GM18951 (cell line): ENCODE measurements around the gene C2CD4C.
"Not testable (repeated sequence)": the region's sequence is repeated elsewhere in the genome, so short reads cannot be mapped to it uniquely, and the experiment has no call there.

Experiments used
- POLR2A ChIP-seq: IDR thresholded peaks from 4 replicates; pipeline ENCODE4 v1.6.1; 2011; ENCODE audit warnings: mild to moderate bottlenecking; ENCODE audit not compliant: insufficient read length, insufficient read depth; ENCODE audit errors: extremely low read depth
- in situ Hi-C: fragments of 300-500 bp; cut with MboI; formaldehyde crosslinking; loops from one replicate; pipeline ENCODE4 v1.12.0; 2022; ENCODE audit warnings: low sequenced_read_pairs, mixed read lengths, inconsistent platforms; ENCODE audit not compliant: unreplicated experiment

C2CD4C gene

DNA sequence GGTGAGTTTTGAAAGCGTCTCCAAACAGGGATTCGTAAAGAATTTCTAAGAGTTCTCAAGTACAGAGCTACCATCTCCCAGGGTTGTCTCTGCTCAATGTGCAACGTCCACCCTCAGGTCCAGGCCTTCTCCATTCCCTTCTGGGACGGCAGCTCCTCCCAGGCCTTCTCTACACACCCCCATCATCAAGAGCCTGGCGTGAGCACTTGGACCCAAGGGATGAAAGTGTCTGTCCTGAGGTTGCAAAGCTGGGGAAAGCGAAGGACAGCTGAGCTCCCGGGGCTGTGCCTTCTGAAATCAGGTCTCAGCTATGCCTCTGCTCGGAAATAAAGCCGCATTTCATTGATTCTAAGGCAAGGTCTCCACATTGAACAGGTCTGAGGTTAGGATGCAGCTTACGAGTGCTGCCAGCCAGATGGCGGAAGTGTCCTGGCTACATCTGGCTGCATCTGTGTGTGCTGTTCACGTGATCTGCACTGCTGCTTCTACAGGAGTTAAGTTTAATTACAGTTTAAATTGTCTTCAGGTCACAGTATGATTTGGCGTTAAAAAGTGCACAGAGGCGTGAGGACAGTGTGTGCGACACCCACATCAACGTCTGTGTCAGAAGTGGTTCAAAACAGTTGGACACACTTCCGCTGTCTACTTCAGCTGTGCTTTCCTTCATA, 37.3 kb downstream of the C2CD4C start:
- in situ Hi-C loops, result no loop called here
- TF ChIP-seq POLR2A, result no peak

DNA sequence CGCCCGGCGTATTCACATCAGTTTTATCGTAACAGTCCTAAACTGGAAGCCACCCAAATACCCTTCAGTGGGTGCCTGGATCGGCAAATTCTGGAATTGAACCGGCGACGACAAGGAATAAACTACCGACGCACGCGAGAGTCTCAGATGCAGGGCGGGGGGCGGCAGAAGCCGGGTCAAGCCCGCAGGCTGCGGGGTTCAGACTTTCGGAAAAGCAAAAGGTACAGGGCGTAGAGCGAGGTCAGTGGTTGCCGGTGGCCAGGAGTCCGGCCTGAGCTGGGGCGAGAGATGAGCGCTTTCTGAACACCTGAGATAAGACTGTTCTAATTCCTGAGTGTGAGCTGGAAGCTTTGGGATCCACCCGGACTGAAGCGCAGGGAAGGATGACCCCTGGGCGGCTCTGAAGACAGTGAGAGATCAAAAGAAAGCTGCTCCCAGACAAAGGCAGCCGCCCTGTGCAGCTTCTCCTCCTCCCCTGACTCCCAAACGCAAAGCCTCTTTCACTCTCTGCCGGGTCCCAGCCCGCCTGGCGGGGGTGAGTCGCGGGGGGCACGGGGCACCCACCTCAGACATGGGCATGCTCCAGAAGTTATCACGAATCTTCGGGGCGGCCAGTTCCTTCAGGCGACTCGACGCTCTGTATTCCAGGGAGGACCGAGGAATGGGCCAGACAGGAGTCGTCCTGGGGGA, 38.2 kb downstream of the C2CD4C start:
- in situ Hi-C loops, result no loop called here
- TF ChIP-seq POLR2A, result no peak

GRCh38 chr19:369876-370275, 39.1 kb downstream of the C2CD4C start:
- no peak for TF ChIP-seq POLR2A
- in situ Hi-C loops, result no loop called here

GRCh38 chr19:369256-369655, 39.7 kb downstream of the C2CD4C start:
- no peak for TF ChIP-seq POLR2A
- in situ Hi-C loops, result no loop called here

DNA sequence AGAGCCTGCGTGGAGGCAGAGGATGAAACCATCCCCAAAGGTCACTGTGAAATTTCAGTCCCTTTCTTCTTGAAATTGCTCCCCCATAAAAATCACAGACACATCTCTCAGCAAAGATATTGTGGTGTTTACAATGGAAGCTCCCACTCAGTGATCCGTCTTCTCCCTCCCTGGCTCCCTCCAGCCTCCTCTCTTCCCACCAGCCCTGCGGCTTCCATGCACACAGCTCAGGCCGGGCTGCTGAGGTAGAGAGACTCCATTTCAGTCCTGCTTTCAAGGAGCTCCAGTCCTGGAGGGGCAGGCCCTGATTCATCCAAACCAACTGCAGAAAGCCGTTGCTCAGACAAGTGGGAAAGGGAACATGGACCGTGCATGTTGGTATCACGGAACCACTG, 40.3 kb downstream of the C2CD4C start:
- no peak for TF ChIP-seq POLR2A
- in situ Hi-C loops, result no loop called here

DNA sequence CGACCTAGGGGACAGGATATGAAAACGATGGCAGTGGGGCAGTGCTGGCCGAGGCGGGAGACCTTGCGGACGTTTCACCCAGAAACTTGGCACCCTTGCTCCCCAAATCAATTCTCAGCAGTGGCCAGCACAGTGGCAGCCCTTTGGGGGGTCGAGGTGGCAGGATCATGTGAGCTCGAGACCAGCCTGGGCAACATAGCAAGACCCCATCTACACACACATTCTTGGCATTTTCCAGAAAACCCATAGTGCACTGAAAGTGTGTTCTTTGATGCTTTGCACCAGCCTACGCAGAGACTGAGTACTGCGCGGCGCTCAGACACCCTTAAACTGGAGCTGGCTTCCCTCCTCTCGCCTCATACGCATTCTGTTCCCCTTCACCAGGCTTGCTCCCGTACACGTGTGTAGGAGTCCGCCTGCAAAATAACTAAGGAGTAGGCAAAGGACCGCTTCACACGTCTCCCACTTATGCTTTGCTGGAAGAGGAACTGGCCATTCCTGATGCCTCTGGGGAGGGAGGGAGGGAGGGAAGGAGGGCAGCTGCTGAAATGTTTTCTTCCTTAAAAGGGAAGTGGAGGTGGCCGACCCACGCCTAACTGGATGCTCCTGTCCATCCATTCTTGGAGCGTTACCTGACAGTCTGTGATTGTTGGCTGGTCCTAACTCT, 40.9 kb downstream of the C2CD4C start:
- TF ChIP-seq POLR2A, result no peak
- in situ Hi-C loops, result no loop called here

DNA sequence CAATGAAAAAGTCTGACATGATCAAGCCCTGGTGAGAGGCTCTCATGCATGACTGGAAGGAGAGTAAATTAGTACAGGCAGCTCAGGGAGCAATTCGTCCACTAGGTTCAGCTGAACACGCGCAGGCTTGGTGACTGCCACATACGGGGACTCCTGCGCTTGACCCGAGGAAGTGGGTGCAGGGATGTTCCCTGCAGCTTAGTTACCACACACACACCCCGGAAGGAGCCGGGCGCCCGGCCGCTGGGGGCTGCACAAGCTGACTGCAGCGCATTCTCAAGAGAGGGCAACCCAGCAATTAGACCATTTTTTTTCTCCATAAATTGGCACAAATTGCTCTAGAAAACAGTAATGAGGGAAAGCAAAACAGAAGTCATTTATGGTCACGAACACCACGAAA, 41.4 kb downstream of the C2CD4C start:
- in situ Hi-C loops, result no loop called here
- no peak for TF ChIP-seq POLR2A

DNA sequence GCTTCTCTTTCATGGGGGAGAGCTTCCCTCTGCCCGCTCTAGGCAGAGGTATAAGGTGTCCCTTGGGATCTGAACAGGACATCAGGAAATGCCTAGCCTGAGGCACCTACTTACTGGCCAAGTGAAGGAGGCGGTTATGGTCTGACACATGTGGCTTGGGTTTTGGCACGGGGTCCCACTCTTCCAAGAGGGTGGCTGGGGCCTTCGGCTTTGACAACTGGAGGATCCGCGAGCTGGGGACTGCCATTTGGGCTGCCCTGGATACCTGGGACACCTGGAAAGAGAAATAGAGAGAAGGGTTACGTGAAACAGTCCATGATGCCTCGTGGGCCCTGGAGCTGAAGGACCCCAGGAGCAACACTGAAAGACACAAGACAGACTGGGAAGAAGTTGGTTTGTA, 42.0 kb downstream of the C2CD4C start:
- no peak for TF ChIP-seq POLR2A
- in situ Hi-C loops, result no loop called here

DNA sequence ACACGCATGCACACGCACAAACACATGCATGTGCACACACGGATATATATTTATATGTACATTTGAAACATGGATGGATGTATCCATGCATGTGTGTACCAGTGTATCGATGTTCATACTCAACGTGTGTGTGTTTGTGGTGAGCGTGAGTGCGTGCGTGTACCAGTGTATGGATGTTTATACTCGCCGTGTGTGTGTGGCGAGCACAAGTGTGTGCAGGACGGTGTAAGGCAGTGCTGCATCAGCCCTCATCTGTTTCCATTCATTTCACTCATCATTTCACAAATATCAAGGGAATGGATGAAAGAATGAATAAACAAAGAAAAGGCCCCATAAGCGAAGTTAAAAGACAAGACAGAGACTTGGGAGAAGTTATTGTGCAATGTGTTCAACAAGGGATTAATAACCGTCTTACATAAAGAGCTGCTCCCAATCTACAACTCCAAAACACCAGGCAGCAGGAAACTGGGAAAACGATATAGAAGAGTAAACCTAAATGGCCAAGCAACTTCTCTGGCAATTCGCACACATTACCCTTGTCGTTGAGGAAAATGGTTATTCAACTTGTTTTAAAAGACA, 42.7 kb downstream of the C2CD4C start:
- in situ Hi-C loops, result no loop called here
- TF ChIP-seq POLR2A, result no peak

GRCh38 chr19:364496-365287, 44.3 kb downstream of the C2CD4C start:
- no peak for TF ChIP-seq POLR2A
- in situ Hi-C loops, result no loop called here

DNA sequence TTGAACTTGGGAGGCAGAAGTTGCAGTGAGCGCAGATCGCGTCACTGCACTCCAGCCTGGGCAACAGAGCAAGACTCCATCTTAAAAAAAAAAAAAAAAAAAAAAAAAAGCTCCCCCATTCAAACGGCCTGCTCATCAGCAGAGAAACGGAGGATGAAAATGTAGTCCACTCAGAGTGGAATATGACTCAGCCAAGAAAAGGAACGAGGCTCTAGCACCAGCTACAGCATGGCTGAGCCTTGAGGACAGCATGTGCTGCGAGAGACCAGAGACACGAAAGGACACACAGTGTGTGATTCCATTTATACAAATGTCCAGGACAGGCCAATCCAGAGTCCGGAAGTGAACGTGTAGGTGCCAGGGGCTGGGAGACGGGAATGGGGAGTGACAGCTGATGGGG, 46.3 kb downstream of the C2CD4C start:
- in situ Hi-C loops, result no loop called here
- no peak for TF ChIP-seq POLR2A

- in situ Hi-C loops, result no loop called here
- no peak for TF ChIP-seq POLR2A
These were observed 46.8 kb downstream of the C2CD4C start for GRCh38 chr19:362154-362553.

- no peak for TF ChIP-seq POLR2A
- in situ Hi-C loops, result no loop called here
These were observed 49.4 kb downstream of the C2CD4C start for GRCh38 chr19:359653-359925.

DNA sequence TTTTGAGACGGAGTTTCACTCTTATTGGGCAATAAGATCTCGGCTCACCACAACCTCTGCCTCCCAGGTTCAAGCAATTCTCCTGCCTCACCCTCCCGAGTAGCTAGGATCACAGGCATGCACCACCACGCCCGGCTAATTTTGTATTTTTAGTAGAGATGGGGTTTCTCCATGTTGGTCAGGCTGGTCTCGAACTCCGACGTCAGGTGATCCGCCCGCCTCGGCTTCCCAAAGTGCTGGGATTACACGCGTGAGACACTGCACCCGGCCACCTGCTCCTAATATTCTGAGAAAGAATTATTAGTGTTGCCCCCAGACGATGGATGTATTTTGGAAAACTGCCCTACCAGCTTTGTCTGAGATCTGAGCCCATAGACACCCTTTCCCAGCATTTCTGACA, 53.4 kb downstream of the C2CD4C start:
- in situ Hi-C loops, result not testable (repeated sequence)
